Measurements from ENCODE around the gene ITGB4. TPM values are rescaled to one million over a fixed set of nuclear protein-coding genes. Genes with fewer than 3 reads are reported as not detected.

ITGB4 gene
- total RNA-seq, 1 donor from 2014 or later = 34.4 TPM

DNA sequence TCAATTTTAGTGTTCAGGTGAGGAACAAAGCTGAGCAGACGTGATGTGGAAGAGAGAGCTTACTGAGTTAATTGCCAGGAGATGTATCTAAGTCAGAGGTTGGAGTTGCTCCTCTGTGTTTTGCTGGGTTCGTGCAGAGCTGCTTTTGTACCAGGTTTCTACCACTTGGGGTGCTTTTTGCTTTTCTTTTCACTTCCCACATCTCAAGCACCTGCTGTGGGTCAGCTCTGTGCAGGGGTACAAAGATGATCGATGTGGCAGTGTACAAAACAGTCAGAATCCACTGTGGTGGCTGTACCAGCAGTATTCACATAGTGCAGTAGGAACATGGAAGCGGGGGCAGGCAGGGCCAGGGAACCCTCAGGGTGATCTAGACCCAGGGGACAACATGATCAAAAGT, 78.1 kb downstream of the ITGB4 start:
- no peak for DNase-seq

- DNase-seq = no peak
Observed at GRCh38 chr17:75803883-75804282, 82.6 kb downstream of the ITGB4 start.

GRCh38 chr17:75806822-75807500, 85.7 kb downstream of the ITGB4 start:
- DNase-seq = no peak

Other genes starting within 250 kb of the ITGB4 start
- gene CASKIN2, start 205.9 kb upstream of the ITGB4 start, total RNA-seq = 12.1 and 30.4 TPM in 2 replicates
- 14.5 and 16.8 TPM in 2 replicates for gene TSEN54, start 204.9 kb upstream of the ITGB4 start, total RNA-seq
- gene LLGL2, start 195.8 kb upstream of the ITGB4 start, total RNA-seq = 14.8 and 21.9 TPM in 2 replicates
- gene MYO15B, start 133.7 kb upstream of the ITGB4 start, total RNA-seq = 7.5 and 28.4 TPM in 2 replicates
- 0.09 TPM in 1 of 2 replicates, not detected in the other for gene SMIM5, start 88.0 kb upstream of the ITGB4 start, total RNA-seq
- gene RECQL5, start 54.3 kb upstream of the ITGB4 start, total RNA-seq = 14.6 and 16.2 TPM in 2 replicates
- 68.2 and 84.7 TPM in 2 replicates for gene SAP30BP, start 54.1 kb upstream of the ITGB4 start, total RNA-seq
- 66.0 and 66.5 TPM in 2 replicates for gene GALK1, start 43.7 kb downstream of the ITGB4 start, total RNA-seq
- 10.9 and 12.4 TPM in 2 replicates for gene UNK, start 63.3 kb downstream of the ITGB4 start, total RNA-seq
- 3.2 and 3.4 TPM in 2 replicates for gene UNC13D, start 122.9 kb downstream of the ITGB4 start, total RNA-seq
- 19.2 and 54.3 TPM in 2 replicates for gene WBP2, start 133.9 kb downstream of the ITGB4 start, total RNA-seq
- gene TRIM47, start 157.1 kb downstream of the ITGB4 start, total RNA-seq = 89.1 and 109 TPM in 2 replicates
- 42.4 and 43.1 TPM in 2 replicates for gene TRIM65, start 175.5 kb downstream of the ITGB4 start, total RNA-seq
- 24.0 and 49.3 TPM in 2 replicates for gene MRPL38, start 183.4 kb downstream of the ITGB4 start, total RNA-seq
- 6.2 and 11.6 TPM in 2 replicates for gene FBF1, start 219.6 kb downstream of the ITGB4 start, total RNA-seq

Data from dermis blood vessel endothelial cell (primary cell).